Type B pancreatic cell (in vitro differentiated cells): ENCODE data around the gene LMOD1. TPM values are rescaled to one million over a fixed set of nuclear protein-coding genes. Genes with fewer than 3 reads are reported as not detected.

Experiments
- DNase-seq: peaks from one replicate; pipeline ENCODE4 v3.0.0; 2021; ENCODE audit warnings: mixed read lengths; ENCODE audit not compliant: unreplicated experiment; ENCODE audit errors: extremely low spot score
- H3K27ac Mint-ChIP-seq: 2 replicates; pipeline ENCODE4 v1.8.0; 2021; ENCODE audit warnings: mild to moderate bottlenecking, mixed read lengths
- H3K27me3 Mint-ChIP-seq: 2 replicates; pipeline ENCODE4 v1.8.0; 2021; ENCODE audit warnings: mixed read lengths
- H3K36me3 Mint-ChIP-seq: 2 replicates; pipeline ENCODE4 v1.8.0; 2021; ENCODE audit warnings: mixed read lengths
- H3K4me1 Mint-ChIP-seq: one replicate; pipeline ENCODE4 v1.8.0; 2021; ENCODE audit warnings: mixed read lengths; ENCODE audit not compliant: unreplicated experiment
- H3K4me3 Mint-ChIP-seq: 2 replicates; pipeline ENCODE4 v1.8.0; 2021; ENCODE audit warnings: mild to moderate bottlenecking, mixed read lengths
- H3K9me3 Mint-ChIP-seq: 2 replicates; pipeline ENCODE4 v1.8.0; 2021; ENCODE audit warnings: mixed read lengths
- CTCF ChIP-seq: fragments of 200-600 bp; sonication (generic); conservative IDR thresholded peaks from 2 replicates; pipeline ENCODE4 v1.5.0; 2021; ENCODE audit warnings: antibody characterized with exemption, mild to moderate bottlenecking
- microRNA-seq: library from miRNA; unstranded; fragments of <30 nt; microRNA quantifications from one replicate; pipeline ENCODE4, GENCODE V29; 2020
- total RNA-seq: library from RNA; stranded (reverse); gene quantifications from 2 replicates; pipeline ENCODE4 v1.2.1, GENCODE V29; 2021; ENCODE audit warnings: low replicate concordance

LMOD1 gene
- total RNA-seq, 1 donor from 2014 or later: 3.7 TPM

- Mint-ChIP-seq H3K9me3 (no peaks in the 10 kb centered on the region), H3K4me3 (no peak overlapping the region), H3K4me1 (peaks cover 7% of the 10 kb centered on the region), H3K27me3 (no peaks in the 10 kb centered on the region), H3K27ac (peak overlapping the region; percentile 52), H3K36me3 (peaks cover 34% of the 10 kb centered on the region)
- TF ChIP-seq CTCF: no peak
- DNase-seq: no peak
Measured at GRCh38 chr1:201850053-201850397, 96.3 kb downstream of the LMOD1 start.

GRCh38 chr1:201849372-201850052 lies 96.8 kb downstream of the LMOD1 start:
- no peaks in the 10 kb centered on the region for H3K9me3 Mint-ChIP-seq
- no peak overlapping the region for H3K4me3 Mint-ChIP-seq
- DNase-seq: no peak
- no peak for TF ChIP-seq CTCF
- peaks cover 29% of the 10 kb centered on the region for H3K36me3 Mint-ChIP-seq
- no peaks in the 10 kb centered on the region for H3K27me3 Mint-ChIP-seq
- peaks cover 7% of the 10 kb centered on the region for H3K4me1 Mint-ChIP-seq
- H3K27ac Mint-ChIP-seq: peak overlapping the region; percentile 52

- DNase-seq: no peak
- Mint-ChIP-seq H3K4me1 (peaks cover 7% of the 10 kb centered on the region), H3K27ac (no peak overlapping the region)
Measured at GRCh38 chr1:201848230-201848629, 98.1 kb downstream of the LMOD1 start.

GRCh38 chr1:201847150-201847549 lies 99.2 kb downstream of the LMOD1 start:
- no peak overlapping the region for H3K4me3 Mint-ChIP-seq
- DNase-seq: no peak
- peaks cover 20% of the 10 kb centered on the region for H3K36me3 Mint-ChIP-seq
- no peak for TF ChIP-seq CTCF
- no peaks in the 10 kb centered on the region for H3K9me3 Mint-ChIP-seq
- no peak overlapping the region for H3K27ac Mint-ChIP-seq
- H3K4me1 Mint-ChIP-seq: peaks cover 14% of the 10 kb centered on the region
- no peaks in the 10 kb centered on the region for H3K27me3 Mint-ChIP-seq

More at GRCh38 chr1:201848230-201848629, 98.1 kb downstream of the LMOD1 start:
- TF ChIP-seq CTCF: no peak
- Mint-ChIP-seq H3K36me3 (peaks cover 23% of the 10 kb centered on the region), H3K4me3 (no peak overlapping the region), H3K9me3 (no peaks in the 10 kb centered on the region), H3K27me3 (no peaks in the 10 kb centered on the region)

Small RNAs within 50 kb of the gene (microRNA-seq; reads per million reads assigned to microRNA genes)
- gene MIR6739: not detected

Other genes starting within 250 kb of the LMOD1 start
- 60.8 and 92.4 TPM in 2 replicates for gene IPO9, start 117.4 kb downstream of the LMOD1 start, total RNA-seq
- 1.4 and 5.0 TPM in 2 replicates for gene SHISA4, start 57.6 kb downstream of the LMOD1 start, total RNA-seq
- gene TIMM17A, start 9.0 kb upstream of the LMOD1 start, total RNA-seq: 50.2 and 53.0 TPM in 2 replicates
- gene RNPEP, start 36.1 kb upstream of the LMOD1 start, total RNA-seq: 57.3 and 63.9 TPM in 2 replicates
- gene ELF3, start 64.0 kb upstream of the LMOD1 start, total RNA-seq: 237 and 498 TPM in 2 replicates
- 0.12 and 0.24 TPM in 2 replicates for gene GPR37L1, start 176.4 kb upstream of the LMOD1 start, total RNA-seq
- 58.6 and 69.1 TPM in 2 replicates for gene ARL8A, start 198.2 kb upstream of the LMOD1 start, total RNA-seq
- 0.29 TPM in 1 of 2 replicates, not detected in the other for gene PTPN7, start 214.1 kb upstream of the LMOD1 start, total RNA-seq
- gene LGR6, start 247.3 kb upstream of the LMOD1 start, total RNA-seq: 2.8 and 6.9 TPM in 2 replicates